DOHH2 (cell line): ENCODE measurements around the gene WNT7A.

ENCODE experiments used
- EZH2phosphoT487 ChIP-seq: fragments of 200-600 bp; sonication (generic); IDR thresholded peaks from 2 replicates; pipeline ENCODE4 v1.6.1; 2017; ENCODE audit warnings: borderline replicate concordance, mild to moderate bottlenecking, antibody characterized with exemption, low read length, moderate library complexity, mixed read lengths
- TF ChIP-seq, protein P1 (sequence below): fragments of 200-600 bp; sonication (generic); IDR thresholded peaks from one replicate; pipeline ENCODE4 v1.5.1; 2014; ENCODE audit warnings: antibody characterized with exemption, mild to moderate bottlenecking, low read depth, low read length; ENCODE audit not compliant: poor library complexity, severe bottlenecking

DNA sequence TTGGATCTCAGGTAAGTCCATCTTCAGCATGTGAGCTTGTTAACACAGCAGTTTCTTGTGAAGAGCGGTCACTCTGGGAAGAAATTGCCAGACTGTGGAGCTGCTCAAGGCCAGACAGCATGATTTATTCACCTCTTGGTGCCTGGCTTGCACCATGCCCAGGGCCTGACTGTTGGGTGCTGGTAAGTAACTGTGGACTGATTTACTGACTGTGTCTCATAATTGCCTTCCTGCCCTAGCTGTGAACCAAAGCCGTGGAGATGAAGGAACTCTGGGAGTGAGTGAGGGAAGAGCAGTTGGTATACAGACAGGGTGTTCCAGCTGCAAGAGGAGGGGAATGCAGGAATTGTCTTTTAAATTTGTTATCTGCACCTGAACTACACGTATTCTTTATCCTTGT, 18.5 kb upstream of the WNT7A start:
- TF ChIP-seq, protein P1, sequence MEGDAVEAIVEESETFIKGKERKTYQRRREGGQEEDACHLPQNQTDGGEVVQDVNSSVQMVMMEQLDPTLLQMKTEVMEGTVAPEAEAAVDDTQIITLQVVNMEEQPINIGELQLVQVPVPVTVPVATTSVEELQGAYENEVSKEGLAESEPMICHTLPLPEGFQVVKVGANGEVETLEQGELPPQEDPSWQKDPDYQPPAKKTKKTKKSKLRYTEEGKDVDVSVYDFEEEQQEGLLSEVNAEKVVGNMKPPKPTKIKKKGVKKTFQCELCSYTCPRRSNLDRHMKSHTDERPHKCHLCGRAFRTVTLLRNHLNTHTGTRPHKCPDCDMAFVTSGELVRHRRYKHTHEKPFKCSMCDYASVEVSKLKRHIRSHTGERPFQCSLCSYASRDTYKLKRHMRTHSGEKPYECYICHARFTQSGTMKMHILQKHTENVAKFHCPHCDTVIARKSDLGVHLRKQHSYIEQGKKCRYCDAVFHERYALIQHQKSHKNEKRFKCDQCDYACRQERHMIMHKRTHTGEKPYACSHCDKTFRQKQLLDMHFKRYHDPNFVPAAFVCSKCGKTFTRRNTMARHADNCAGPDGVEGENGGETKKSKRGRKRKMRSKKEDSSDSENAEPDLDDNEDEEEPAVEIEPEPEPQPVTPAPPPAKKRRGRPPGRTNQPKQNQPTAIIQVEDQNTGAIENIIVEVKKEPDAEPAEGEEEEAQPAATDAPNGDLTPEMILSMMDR, result no peak
- no peak for TF ChIP-seq EZH2phosphoT487
